Coronary artery (tissue), 2 donors: ENCODE data around the gene MAPK8.
"Not testable (repeated sequence)": the region's sequence is repeated elsewhere in the genome, so short reads cannot be mapped to it uniquely, and the experiment has no call there.

Source experiments
- DNase-seq: peaks from one replicate; pipeline ENCODE4 v3.0.0-alpha.2; 2017; ENCODE audit warnings: low spot score
- H3K27ac ChIP-seq, 2 donors: fragments of 200-600 bp; sonication (generic); one replicate each; pipeline ENCODE4 v1.5.1; 2016 to 2019
- H3K4me3 ChIP-seq: fragments of 200-600 bp; sonication (generic); 2 replicates; pipeline ENCODE4 v1.5.1; 2016; ENCODE audit warnings: mild to moderate bottlenecking, moderate library complexity
- TF ChIP-seq, protein P1 (sequence below): fragments of 200-600 bp; sonication (generic); IDR thresholded peaks from one replicate; pipeline ENCODE4 v1.5.1; 2019; ENCODE audit warnings: antibody characterized with exemption

Gene MAPK8

DNA sequence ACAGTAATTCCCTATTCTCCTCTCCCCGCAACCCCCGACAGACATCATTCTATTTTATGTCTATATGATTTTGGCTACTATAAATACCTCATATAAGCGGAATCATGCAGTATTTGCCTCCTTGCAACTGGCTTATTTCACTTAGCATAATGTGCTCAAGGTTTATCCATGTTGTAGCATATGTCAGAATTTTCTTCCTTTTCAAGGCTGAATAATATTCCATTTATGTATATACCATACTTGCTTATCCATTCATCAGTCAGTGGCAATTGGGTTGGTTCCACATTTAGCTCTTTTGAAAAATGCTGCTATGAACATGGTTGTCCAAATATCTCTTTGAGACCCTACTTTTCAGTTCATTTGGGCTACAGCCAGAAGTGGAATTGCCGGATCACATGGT, 106.5 kb downstream of the MAPK8 start:
- H3K27ac ChIP-seq: no peak overlapping the region
- TF ChIP-seq, protein P1, sequence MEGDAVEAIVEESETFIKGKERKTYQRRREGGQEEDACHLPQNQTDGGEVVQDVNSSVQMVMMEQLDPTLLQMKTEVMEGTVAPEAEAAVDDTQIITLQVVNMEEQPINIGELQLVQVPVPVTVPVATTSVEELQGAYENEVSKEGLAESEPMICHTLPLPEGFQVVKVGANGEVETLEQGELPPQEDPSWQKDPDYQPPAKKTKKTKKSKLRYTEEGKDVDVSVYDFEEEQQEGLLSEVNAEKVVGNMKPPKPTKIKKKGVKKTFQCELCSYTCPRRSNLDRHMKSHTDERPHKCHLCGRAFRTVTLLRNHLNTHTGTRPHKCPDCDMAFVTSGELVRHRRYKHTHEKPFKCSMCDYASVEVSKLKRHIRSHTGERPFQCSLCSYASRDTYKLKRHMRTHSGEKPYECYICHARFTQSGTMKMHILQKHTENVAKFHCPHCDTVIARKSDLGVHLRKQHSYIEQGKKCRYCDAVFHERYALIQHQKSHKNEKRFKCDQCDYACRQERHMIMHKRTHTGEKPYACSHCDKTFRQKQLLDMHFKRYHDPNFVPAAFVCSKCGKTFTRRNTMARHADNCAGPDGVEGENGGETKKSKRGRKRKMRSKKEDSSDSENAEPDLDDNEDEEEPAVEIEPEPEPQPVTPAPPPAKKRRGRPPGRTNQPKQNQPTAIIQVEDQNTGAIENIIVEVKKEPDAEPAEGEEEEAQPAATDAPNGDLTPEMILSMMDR: no peak
- DNase-seq: no peak
- H3K4me3 ChIP-seq: no peak overlapping the region

DNA sequence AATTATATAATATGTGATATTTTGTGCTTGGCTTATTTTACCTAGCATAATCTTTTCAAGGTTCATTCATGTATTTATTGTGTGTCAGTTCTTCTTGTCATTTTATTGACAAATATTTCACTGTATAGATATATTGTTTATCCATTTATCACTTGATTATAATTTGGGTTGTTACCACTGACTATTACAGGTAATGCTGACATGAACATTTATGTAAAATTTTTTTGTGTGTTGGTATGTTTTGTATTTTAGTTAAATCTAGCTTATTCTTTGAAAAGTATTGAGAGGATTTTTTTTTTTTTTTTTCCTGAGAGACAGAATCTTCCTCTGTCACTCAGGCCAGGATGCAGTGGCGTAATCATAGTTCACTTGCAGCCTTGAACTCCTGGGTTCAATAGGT, 107.7 kb downstream of the MAPK8 start:
- TF ChIP-seq, protein P1: no peak
- DNase-seq: no peak
- H3K27ac ChIP-seq: no peak overlapping the region
- H3K4me3 ChIP-seq: no peak overlapping the region

DNA sequence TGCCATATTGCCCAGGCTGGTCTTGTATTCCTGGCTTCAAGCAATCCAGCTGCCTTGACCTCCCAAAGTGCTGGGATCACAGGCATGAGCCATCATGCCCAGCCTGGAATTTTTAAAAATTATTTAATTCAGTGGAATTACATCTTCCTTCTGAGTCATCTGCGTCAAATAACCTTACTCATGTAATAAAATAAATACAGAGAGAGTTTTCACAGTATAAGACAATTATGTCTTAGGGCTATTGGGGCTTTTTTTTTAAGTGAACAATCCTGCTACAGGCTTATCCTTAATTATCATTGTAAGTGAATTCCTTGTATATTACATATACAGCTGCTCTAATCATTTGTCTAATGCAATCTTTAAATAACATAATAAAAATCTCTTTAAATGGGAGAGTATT, 108.3 kb downstream of the MAPK8 start:
- Histone ChIP-seq H3K27ac (no peak overlapping the region), H3K4me3 (no peak overlapping the region)
- DNase-seq: no peak
- TF ChIP-seq, protein P1: no peak

DNA sequence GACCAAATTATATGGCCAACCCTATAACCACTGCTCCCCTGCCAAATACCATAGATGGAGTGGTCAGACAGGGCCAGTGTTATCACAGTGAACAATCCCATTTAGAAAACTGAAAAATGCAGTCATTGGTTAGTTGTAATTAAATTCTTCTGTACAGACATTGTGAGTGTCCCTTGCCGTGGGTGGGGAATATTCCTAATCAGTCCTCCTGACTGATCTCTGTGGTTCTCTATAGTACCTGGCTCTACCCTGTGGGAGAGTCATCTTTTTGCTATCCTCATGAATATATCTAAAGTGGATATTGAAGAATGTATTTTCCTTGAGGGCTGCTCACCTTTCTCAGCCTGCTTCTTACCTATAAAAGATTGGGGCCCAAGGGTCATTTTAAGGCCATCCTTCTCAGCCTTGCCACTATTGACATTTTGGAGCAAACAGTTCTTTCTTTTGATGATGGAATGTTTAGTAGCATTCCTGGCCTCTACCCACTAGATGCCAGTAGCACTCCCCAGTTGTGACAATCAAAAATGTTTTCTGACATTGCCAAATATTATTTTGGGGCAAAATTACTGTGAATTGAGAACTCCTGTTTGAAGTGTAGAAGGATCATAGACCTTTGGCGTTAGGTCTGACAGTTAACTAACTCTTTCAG, 110.2 kb downstream of the MAPK8 start:
- no peak for DNase-seq
- Histone ChIP-seq H3K4me3 (no peak overlapping the region), H3K27ac (no peak overlapping the region)
- TF ChIP-seq, protein P1: no peak

GRCh38 chr10:48417374-48417773, 110.9 kb downstream of the MAPK8 start:
- no peak for DNase-seq
- Histone ChIP-seq H3K27ac (no peak overlapping the region), H3K4me3 (no peak overlapping the region)
- TF ChIP-seq, protein P1: no peak

DNA sequence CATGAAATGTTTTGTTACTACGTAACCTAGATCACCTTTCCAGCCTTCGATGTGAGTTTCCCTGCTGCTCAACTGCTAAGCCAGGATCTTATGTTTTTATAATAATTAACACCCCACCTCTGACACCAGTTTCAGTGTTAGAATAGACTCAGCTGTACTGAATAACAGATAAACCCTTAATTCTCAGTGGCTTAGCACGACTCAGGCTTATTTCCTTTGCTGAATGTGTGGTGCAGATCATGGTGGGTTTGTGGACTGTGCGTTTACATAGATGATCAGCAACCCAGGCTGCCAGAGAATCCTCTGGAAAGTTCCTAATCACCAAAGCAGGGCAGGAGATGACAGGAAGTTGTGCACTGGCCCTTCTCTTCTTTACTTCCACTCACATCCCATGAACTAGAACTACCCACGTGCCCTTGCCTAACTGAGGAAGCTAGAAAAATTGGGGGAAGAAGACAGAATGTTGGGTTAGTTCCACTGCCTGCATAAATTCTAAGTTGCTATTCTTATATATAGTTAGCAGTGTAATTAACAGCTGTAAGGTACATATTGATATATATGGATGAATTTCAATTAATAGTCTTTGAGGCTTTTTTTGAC, 111.8 kb downstream of the MAPK8 start:
- no peak for DNase-seq
- Histone ChIP-seq H3K4me3 (no peak overlapping the region), H3K27ac (no peak overlapping the region)
- TF ChIP-seq, protein P1: no peak

- Histone ChIP-seq H3K4me3 (no peak overlapping the region), H3K27ac (no peak overlapping the region)
- TF ChIP-seq, protein P1: no peak
- no peak for DNase-seq
These were observed 113.2 kb downstream of the MAPK8 start for GRCh38 chr10:48419714-48420113.

- DNase-seq, H3K27ac ChIP-seq, H3K4me3 ChIP-seq: not testable (repeated sequence)
These were observed 115.4 kb downstream of the MAPK8 start for GRCh38 chr10:48421862-48422261.
